ENCODE measurements around the gene KLK14. TPM values are rescaled to one million over a fixed set of nuclear protein-coding genes. Genes with fewer than 3 reads are reported as not detected.

Gene KLK14
- total and polyA plus RNA-seq, 7 donors = 0.20 TPM; not detected in 6

DNA sequence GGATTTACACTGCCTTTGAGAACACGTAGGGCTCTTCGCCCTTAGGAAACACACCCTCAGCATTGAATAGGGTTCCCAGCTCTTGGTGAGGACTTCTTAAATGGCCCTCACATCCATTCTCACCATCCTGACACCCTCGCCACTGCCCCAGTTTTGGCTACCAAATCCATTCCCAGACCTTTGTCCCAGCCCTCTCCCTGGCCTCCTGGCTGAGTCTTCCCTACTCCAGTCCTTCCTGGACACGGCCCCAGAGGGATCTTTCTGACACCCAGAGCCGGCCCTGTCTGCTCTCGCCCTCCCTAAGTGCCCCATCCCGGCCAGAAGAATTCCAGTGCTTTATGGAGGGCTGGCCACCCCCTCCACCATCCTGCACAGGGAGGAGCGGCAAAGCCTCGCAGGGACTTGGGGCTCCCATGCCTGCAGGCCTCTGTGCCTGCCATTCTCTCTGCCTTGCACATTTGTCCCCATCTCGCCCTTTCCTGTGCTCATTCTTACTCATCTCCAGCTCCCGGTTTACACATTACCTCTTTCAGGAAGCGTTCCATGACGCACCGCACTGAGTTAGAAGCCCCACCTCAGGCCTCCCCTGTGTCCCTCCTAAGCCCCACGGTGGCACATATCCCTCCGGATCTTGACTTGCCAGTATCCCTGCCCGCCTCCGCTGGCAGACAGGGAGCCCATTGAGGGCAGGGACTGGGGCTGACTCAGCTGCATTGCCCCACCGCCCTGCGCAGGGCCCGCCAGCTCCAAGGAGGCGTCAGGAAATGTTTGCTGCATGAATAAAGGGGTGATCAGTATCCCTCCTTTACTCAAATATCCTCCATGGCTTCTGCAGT, 11.0 kb upstream of the KLK14 start:
- WGBS, 3 donors = 61 to 73% (median 66%) methylated on average over 22 of the region's 22 CpGs
- DNase-seq = no peak

DNA sequence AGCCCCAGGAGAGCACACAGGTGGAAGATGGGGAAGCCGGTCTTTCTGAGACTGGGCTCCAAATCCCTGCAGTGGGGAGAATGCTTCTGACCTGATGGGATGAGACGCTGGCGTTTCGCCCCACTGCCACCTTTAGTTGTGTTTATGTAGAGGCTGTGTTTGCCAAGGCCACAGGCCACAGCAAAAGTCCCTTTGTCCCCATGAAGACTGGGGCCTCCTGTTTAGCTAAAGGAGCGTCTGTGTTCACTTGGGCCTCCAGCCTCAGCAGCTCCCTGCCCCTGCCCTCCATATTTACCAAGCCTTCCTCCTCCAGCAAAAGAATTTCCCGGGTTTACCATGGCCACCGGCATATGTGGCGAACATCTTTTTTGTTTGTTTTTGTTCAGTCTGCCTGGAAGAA, 10.4 kb upstream of the KLK14 start:
- Histone ChIP-seq H3K36me3 (ENCODE audit: insufficient read depth in 1 of 2, low read depth in 1 of 2) (no peaks in the 10 kb centered on the region), H3K4me3 (no peak overlapping the region), H3K4me1 (no peaks in the 10 kb centered on the region), H3K27ac (no peak overlapping the region), H3K27me3 (ENCODE audit: insufficient read depth in 3 of 3, low read length in 2 of 3) (no peaks in the 10 kb centered on the region), H3K9me3 (no peaks in the 10 kb centered on the region)
- no peak for TF ChIP-seq CTCF (IDR thresholded peaks at IDR 0.05)
- ATAC-seq = no peak
- no peak for DNase-seq
- 73 to 82% (median 77%) methylated on average over 8 of the region's 8 CpGs for WGBS, 3 donors
- intact Hi-C loops (cut with DNase I) = no loop called here

More for the DNA sequence above, 11.0 kb upstream of the KLK14 start:
- intact Hi-C loops (cut with DNase I) = no loop called here
- Histone ChIP-seq H3K27me3 (ENCODE audit: insufficient read depth in 3 of 3, low read length in 2 of 3) (no peaks in the 10 kb centered on the region), H3K9me3 (no peaks in the 10 kb centered on the region), H3K27ac (no peak overlapping the region), H3K36me3 (ENCODE audit: insufficient read depth in 1 of 2, low read depth in 1 of 2) (no peaks in the 10 kb centered on the region), H3K4me3 (no peak overlapping the region), H3K4me1 (no peaks in the 10 kb centered on the region)
- no peak for ATAC-seq
- TF ChIP-seq CTCF (IDR thresholded peaks at IDR 0.05) = no peak

GRCh38 chr19:51091895-51092873, 9.5 kb upstream of the KLK14 start:
- Histone ChIP-seq H3K36me3 (ENCODE audit: insufficient read depth in 1 of 2, low read depth in 1 of 2) (no peaks in the 10 kb centered on the region), H3K27me3 (ENCODE audit: insufficient read depth in 3 of 3, low read length in 2 of 3) (no peaks in the 10 kb centered on the region), H3K27ac (no peak overlapping the region), H3K4me1 (no peaks in the 10 kb centered on the region), H3K4me3 (no peak overlapping the region), H3K9me3 (no peaks in the 10 kb centered on the region)
- intact Hi-C loops (cut with DNase I) = no loop called here
- TF ChIP-seq CTCF (IDR thresholded peaks at IDR 0.05) = no peak
- DNase-seq (no peak), ATAC-seq (no peak)
- WGBS, 3 donors = 62 to 69% (median 65%) methylated on average over 16 of the region's 16 CpGs

- 34 to 58% (median 43%) methylated on average over 10 of the region's 10 CpGs for WGBS, 3 donors
- Histone ChIP-seq H3K4me1 (no peaks in the 10 kb centered on the region), H3K4me3 (no peak overlapping the region), H3K27ac (no peak overlapping the region), H3K27me3 (ENCODE audit: insufficient read depth in 3 of 3, low read length in 2 of 3) (no peaks in the 10 kb centered on the region), H3K36me3 (ENCODE audit: insufficient read depth in 1 of 2, low read depth in 1 of 2) (no peaks in the 10 kb centered on the region), H3K9me3 (no peaks in the 10 kb centered on the region)
- no peak for DNase-seq
- intact Hi-C loops (cut with DNase I) = no loop called here
- no peak for TF ChIP-seq CTCF (IDR thresholded peaks at IDR 0.05)
- ATAC-seq = no peak
Observed at GRCh38 chr19:51091126-51091525, 8.4 kb upstream of the KLK14 start.
